GM23338 (cell line): ENCODE measurements around the gene FRMD1. TPM values are rescaled to one million over a fixed set of nuclear protein-coding genes. Genes with fewer than 3 reads are reported as not detected.

ENCODE experiments used
- ATAC-seq: fragments of 200-7000 bp; cut with Tn5 transposase; 3 replicates; pipeline ENCODE4 v1.9.1; 2020
- DNase-seq: peaks from one replicate; pipeline ENCODE4 v3.0.0-alpha.2; 2015; ENCODE audit warnings: low spot score
- H2AFZ ChIP-seq: fragments of 200-600 bp; sonication (generic); 2 replicates; pipeline ENCODE4 v1.8.0; 2016; ENCODE audit warnings: antibody characterized with exemption, mild to moderate bottlenecking, moderate library complexity
- H3F3A ChIP-seq: fragments of 200-600 bp; sonication (generic); replicated peaks from 2 replicates; pipeline ENCODE4 v1.8.0; 2017; ENCODE audit warnings: antibody characterized with exemption, mixed run types, low read depth
- H3K27ac ChIP-seq: fragments of 200-600 bp; sonication (generic); 2 replicates; pipeline ENCODE4 v1.6.1; 2016; ENCODE audit warnings: low read depth
- H3K27me3 ChIP-seq: fragments of 200-600 bp; sonication (generic); 2 replicates; pipeline ENCODE4 v1.8.0; 2016; ENCODE audit warnings: mild to moderate bottlenecking, mixed run types, moderate library complexity; ENCODE audit not compliant: insufficient read depth
- H3K36me3 ChIP-seq: fragments of 200-600 bp; sonication (generic); 2 replicates; pipeline ENCODE4 v1.8.0; 2016; ENCODE audit warnings: mild to moderate bottlenecking; ENCODE audit not compliant: insufficient read depth
- H3K4me1 ChIP-seq: fragments of 200-600 bp; sonication (generic); 2 replicates; pipeline ENCODE4 v1.8.0; 2016; ENCODE audit warnings: mild to moderate bottlenecking, moderate library complexity; ENCODE audit not compliant: insufficient read depth
- H3K4me2 ChIP-seq: fragments of 200-600 bp; sonication (generic); 2 replicates; pipeline ENCODE4 v1.7.1; 2017; ENCODE audit warnings: mixed run types
- H3K4me3 ChIP-seq: fragments of 200-600 bp; sonication (generic); 2 replicates; pipeline ENCODE4 v1.6.1; 2016; ENCODE audit warnings: mixed run types
- H3K79me2 ChIP-seq: fragments of 200-600 bp; sonication (generic); replicated peaks from 2 replicates; pipeline ENCODE4 v1.8.0; 2017; ENCODE audit warnings: mild to moderate bottlenecking; ENCODE audit not compliant: insufficient read depth
- H3K9me2 ChIP-seq: fragments of 200-600 bp; sonication (generic); 2 replicates; pipeline ENCODE4 v1.8.0; 2017; ENCODE audit not compliant: insufficient read depth
- H4K20me1 ChIP-seq: fragments of 200-600 bp; sonication (generic); replicated peaks from 2 replicates; pipeline ENCODE4 v1.8.0; 2017; ENCODE audit warnings: mild to moderate bottlenecking; ENCODE audit not compliant: insufficient read depth
- H3K27ac Mint-ChIP-seq: 2 replicates; pipeline ENCODE4 v1.8.0; 2020; ENCODE audit warnings: inconsistent platforms, mild to moderate bottlenecking, moderate library complexity, mixed read lengths
- H3K27me3 Mint-ChIP-seq: 3 replicates; pipeline ENCODE4 v1.8.0; 2022; ENCODE audit warnings: low read depth, mild to moderate bottlenecking, moderate library complexity, mixed read lengths, inconsistent platforms; ENCODE audit not compliant: insufficient read depth, poor library complexity
- H3K36me3 Mint-ChIP-seq: 3 replicates; pipeline ENCODE4 v1.8.0; 2021; ENCODE audit warnings: low read depth, mild to moderate bottlenecking, inconsistent platforms, moderate library complexity, mixed read lengths
- H3K4me1 Mint-ChIP-seq: 3 replicates; pipeline ENCODE4 v1.8.0; 2020; ENCODE audit warnings: mild to moderate bottlenecking, inconsistent platforms, mixed read lengths
- H3K4me3 Mint-ChIP-seq: 3 replicates; pipeline ENCODE4 v1.8.0; 2021; ENCODE audit warnings: moderate library complexity, mild to moderate bottlenecking, inconsistent platforms, mixed read lengths
- H3K9me3 Mint-ChIP-seq: 3 replicates; pipeline ENCODE4 v1.8.0; 2020; ENCODE audit warnings: moderate library complexity, mild to moderate bottlenecking, inconsistent platforms, mixed read lengths
- CREB1 ChIP-seq: fragments of 250-450 bp; sonication (Bioruptor Pico); IDR thresholded peaks from 2 replicates; pipeline ENCODE4 v1.5.0; 2020; ENCODE audit warnings: low read depth, mild to moderate bottlenecking, moderate library complexity
- EZH2 ChIP-seq: fragments of 200-600 bp; sonication (generic); IDR thresholded peaks from one replicate; pipeline ENCODE4 v1.8.0; 2017; ENCODE audit warnings: antibody characterized with exemption, mild to moderate bottlenecking, low read depth; ENCODE audit not compliant: unreplicated experiment
- EZH2phosphoT487 ChIP-seq: fragments of 200-600 bp; sonication (generic); IDR thresholded peaks from one replicate; pipeline ENCODE4 v1.8.1; 2018; ENCODE audit warnings: antibody characterized with exemption; ENCODE audit not compliant: unreplicated experiment
- JUNB ChIP-seq: IDR thresholded peaks from one replicate; pipeline ENCODE4 v1.6.1; 2016; ENCODE audit warnings: antibody characterized with exemption; ENCODE audit not compliant: unreplicated experiment
- NANOG ChIP-seq: IDR thresholded peaks from 2 replicates; pipeline ENCODE4 v1.6.1; 2016; ENCODE audit warnings: antibody characterized with exemption, borderline replicate concordance
- POLR2AphosphoS5 ChIP-seq: IDR thresholded peaks from 2 replicates; pipeline ENCODE4 v1.6.1; 2016; ENCODE audit warnings: antibody characterized with exemption, low read depth
- STAT1 ChIP-seq: IDR thresholded peaks from one replicate; pipeline ENCODE4 v1.6.1; 2016; ENCODE audit warnings: antibody characterized with exemption; ENCODE audit not compliant: unreplicated experiment
- ZNF331 ChIP-seq: fragments of 250-450 bp; sonication (Bioruptor Pico); IDR thresholded peaks from 2 replicates; pipeline ENCODE4 v1.5.0; 2020; ENCODE audit warnings: low read depth, mild to moderate bottlenecking, moderate library complexity
- polyA plus RNA-seq: library from polyadenylated mRNA; unstranded; fragments of >200 nt; fragmentation: Nextera tagmentation; extraction: Ambion mirVana; gene quantifications from 2 replicates; pipeline ENCODE4 v1.2.1, GENCODE V29; 2016
- total RNA-seq: library from RNA; depleted of rRNA; stranded (reverse); fragments of >200 nt; shearing (Covaris generic); gene quantifications from 2 replicates; pipeline ENCODE4 v1.2.3, GENCODE V29; 2014
- TF ChIP-seq, protein P1 (sequence below), 2 experiments: fragments of 200-600 bp in 1 of 2; sonication (generic) in 1 of 2; conservative IDR thresholded peaks; 2 replicates each; pipeline versions ENCODE4 v1.5.1 to v1.6.1; 2016 to 2017; ENCODE audit warnings: antibody characterized with exemption in 2 of 2, low read depth in 2 of 2, mild to moderate bottlenecking in 2 of 2, moderate library complexity in 1 of 2
- TF ChIP-seq, protein P2 (sequence below): IDR thresholded peaks from 2 replicates; pipeline ENCODE4 v1.6.1; 2016; ENCODE audit warnings: antibody characterized with exemption
- TF ChIP-seq, protein P3 (sequence below): IDR thresholded peaks from one replicate; pipeline ENCODE4 v1.6.1; 2018; ENCODE audit warnings: antibody characterized with exemption; ENCODE audit not compliant: unreplicated experiment

The FRMD1 gene
- total and polyA plus RNA-seq, 2 experiments from 2014 or later = 1.0 to 2.0 TPM

DNA sequence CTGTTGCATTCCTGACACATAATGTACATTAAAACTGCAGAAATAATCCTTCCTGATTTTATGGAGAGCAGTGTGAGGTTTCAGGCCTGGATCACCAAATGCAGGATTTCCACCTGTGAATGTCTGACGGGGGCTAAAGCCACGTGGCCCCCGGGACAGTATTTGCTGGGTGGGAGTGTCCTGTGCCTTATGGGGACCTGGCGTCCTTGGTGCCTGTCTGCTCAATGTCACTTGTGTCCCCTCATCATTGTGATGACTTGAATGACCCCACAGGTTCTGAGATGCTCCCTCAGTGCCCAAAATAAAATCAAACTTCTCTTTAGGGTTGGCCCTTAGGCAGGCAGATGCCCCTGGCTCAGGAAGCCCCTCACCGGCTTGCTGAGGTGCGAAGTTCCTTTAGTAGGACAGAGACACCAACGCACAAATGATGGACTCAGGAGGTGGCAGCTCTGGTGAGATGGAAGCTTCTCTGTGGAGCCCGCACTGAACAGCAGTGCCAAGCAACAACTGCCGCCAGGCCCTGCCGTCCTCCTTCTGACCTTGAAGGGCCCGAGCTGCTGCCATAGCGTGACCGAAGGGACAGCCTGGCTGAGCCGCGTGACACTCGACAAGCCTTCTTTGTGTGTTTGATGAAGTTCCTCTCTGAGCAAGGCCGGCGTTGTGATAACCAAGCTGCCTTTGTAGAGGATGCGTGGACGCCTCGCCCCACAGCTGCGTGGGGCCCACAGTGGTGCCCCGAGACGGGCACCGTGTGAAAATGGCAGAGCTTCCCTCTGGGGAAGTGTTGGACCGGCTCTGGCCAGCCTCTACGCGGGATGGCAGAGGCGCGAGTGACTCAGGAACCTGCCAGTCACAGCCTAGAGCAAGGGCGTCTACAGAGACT lies 30.9 kb downstream of the FRMD1 start:
- H3K9me3 Mint-ChIP-seq = no peaks in the 10 kb centered on the region; the same call in 2 of the 3 replicates
- no peak overlapping the region for H3K4me2 ChIP-seq
- H3K27ac Mint-ChIP-seq = no peak overlapping the region

DNA sequence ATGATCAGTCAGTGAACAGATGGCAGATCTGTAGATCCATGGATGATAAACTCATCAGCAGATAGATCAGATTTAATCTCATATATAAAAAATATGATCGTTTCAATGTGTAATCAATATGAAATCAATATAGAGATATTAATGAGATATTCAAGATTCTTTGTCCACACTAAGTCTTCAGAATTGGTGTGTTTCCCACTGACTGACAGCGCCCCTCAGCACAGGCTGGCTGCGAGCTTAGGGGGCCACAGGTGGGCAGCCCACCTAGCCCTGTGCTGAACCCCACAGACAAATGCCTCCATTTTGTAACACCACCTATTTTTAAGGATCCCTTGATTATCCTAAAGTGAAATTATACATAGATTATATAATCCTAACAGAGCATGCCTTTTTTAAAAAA lies 32.3 kb downstream of the FRMD1 start:
- Mint-ChIP-seq H3K9me3 (peaks cover 6% of the 10 kb centered on the region; the same call in 2 of the 3 replicates), H3K4me1 (no peaks in the 10 kb centered on the region), H3K36me3 (peaks cover 3% of the 10 kb centered on the region; the same call in 1 of the 3 replicates), H3K27me3 (peaks cover 8% of the 10 kb centered on the region), H3K27ac (no peak overlapping the region), H3K4me3 (no peak overlapping the region)
- Histone ChIP-seq H3K4me2 (no peak overlapping the region), H3K4me3 (no peak overlapping the region), H3F3A (no peaks in the 10 kb centered on the region), H4K20me1 (no peaks in the 10 kb centered on the region), H3K79me2 (no peaks in the 10 kb centered on the region), H3K9me2 (no peaks in the 10 kb centered on the region; the same call in 1 of the 2 replicates), H2AFZ (no peak overlapping the region), H3K27me3 (no peaks in the 10 kb centered on the region), H3K27ac (no peak overlapping the region), H3K4me1 (no peaks in the 10 kb centered on the region), H3K36me3 (no peaks in the 10 kb centered on the region)
- no peak for ATAC-seq
- no peak for DNase-seq
- TF ChIP-seq, protein P1, sequence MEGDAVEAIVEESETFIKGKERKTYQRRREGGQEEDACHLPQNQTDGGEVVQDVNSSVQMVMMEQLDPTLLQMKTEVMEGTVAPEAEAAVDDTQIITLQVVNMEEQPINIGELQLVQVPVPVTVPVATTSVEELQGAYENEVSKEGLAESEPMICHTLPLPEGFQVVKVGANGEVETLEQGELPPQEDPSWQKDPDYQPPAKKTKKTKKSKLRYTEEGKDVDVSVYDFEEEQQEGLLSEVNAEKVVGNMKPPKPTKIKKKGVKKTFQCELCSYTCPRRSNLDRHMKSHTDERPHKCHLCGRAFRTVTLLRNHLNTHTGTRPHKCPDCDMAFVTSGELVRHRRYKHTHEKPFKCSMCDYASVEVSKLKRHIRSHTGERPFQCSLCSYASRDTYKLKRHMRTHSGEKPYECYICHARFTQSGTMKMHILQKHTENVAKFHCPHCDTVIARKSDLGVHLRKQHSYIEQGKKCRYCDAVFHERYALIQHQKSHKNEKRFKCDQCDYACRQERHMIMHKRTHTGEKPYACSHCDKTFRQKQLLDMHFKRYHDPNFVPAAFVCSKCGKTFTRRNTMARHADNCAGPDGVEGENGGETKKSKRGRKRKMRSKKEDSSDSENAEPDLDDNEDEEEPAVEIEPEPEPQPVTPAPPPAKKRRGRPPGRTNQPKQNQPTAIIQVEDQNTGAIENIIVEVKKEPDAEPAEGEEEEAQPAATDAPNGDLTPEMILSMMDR (conservative IDR thresholded peaks at IDR 0.05; ENCODE audit: low read depth in 2 of 2) = no peak
- TF ChIP-seq ZNF331 (CRISPR knock-in tag) (no peak), CREB1 (CRISPR knock-in tag) (no peak), NANOG (no peak), STAT1 (no peak), EZH2phosphoT487 (no peak)
- TF ChIP-seq, protein P2, sequence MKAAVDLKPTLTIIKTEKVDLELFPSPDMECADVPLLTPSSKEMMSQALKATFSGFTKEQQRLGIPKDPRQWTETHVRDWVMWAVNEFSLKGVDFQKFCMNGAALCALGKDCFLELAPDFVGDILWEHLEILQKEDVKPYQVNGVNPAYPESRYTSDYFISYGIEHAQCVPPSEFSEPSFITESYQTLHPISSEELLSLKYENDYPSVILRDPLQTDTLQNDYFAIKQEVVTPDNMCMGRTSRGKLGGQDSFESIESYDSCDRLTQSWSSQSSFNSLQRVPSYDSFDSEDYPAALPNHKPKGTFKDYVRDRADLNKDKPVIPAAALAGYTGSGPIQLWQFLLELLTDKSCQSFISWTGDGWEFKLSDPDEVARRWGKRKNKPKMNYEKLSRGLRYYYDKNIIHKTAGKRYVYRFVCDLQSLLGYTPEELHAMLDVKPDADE = no peak
- TF ChIP-seq, protein P3, sequence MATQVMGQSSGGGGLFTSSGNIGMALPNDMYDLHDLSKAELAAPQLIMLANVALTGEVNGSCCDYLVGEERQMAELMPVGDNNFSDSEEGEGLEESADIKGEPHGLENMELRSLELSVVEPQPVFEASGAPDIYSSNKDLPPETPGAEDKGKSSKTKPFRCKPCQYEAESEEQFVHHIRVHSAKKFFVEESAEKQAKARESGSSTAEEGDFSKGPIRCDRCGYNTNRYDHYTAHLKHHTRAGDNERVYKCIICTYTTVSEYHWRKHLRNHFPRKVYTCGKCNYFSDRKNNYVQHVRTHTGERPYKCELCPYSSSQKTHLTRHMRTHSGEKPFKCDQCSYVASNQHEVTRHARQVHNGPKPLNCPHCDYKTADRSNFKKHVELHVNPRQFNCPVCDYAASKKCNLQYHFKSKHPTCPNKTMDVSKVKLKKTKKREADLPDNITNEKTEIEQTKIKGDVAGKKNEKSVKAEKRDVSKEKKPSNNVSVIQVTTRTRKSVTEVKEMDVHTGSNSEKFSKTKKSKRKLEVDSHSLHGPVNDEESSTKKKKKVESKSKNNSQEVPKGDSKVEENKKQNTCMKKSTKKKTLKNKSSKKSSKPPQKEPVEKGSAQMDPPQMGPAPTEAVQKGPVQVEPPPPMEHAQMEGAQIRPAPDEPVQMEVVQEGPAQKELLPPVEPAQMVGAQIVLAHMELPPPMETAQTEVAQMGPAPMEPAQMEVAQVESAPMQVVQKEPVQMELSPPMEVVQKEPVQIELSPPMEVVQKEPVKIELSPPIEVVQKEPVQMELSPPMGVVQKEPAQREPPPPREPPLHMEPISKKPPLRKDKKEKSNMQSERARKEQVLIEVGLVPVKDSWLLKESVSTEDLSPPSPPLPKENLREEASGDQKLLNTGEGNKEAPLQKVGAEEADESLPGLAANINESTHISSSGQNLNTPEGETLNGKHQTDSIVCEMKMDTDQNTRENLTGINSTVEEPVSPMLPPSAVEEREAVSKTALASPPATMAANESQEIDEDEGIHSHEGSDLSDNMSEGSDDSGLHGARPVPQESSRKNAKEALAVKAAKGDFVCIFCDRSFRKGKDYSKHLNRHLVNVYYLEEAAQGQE = no peak

More for the DNA sequence above, 30.9 kb downstream of the FRMD1 start:
- H3K4me3 Mint-ChIP-seq = no peak overlapping the region
- Histone ChIP-seq H3K36me3 (no peaks in the 10 kb centered on the region), H3K27ac (no peak overlapping the region), H2AFZ (no peak overlapping the region), H3K4me1 (no peaks in the 10 kb centered on the region), H4K20me1 (no peaks in the 10 kb centered on the region), H3K9me2 (no peaks in the 10 kb centered on the region), H3K79me2 (no peaks in the 10 kb centered on the region), H3F3A (no peaks in the 10 kb centered on the region), H3K27me3 (no peaks in the 10 kb centered on the region), H3K4me3 (no peak overlapping the region)
- H3K4me1 Mint-ChIP-seq = no peaks in the 10 kb centered on the region
- ATAC-seq = no peak
- peaks cover 8% of the 10 kb centered on the region for H3K27me3 Mint-ChIP-seq
- H3K36me3 Mint-ChIP-seq = no peaks in the 10 kb centered on the region
- no peak for DNase-seq
- TF ChIP-seq EZH2phosphoT487 = no peak
- no peak for TF ChIP-seq POLR2AphosphoS5
- TF ChIP-seq EZH2 = no peak
- TF ChIP-seq, protein P1 (conservative IDR thresholded peaks at IDR 0.05; ENCODE audit: low read depth in 2 of 2) = no peak
- no peak for TF ChIP-seq CREB1 (CRISPR knock-in tag)
- TF ChIP-seq, protein P2 = no peak
- no peak for TF ChIP-seq NANOG
- TF ChIP-seq STAT1 = no peak
- TF ChIP-seq JUNB = no peak
